NCI-H524 treated with DMSO at 0.1 percent for 48 hours (cell line): ENCODE measurements around the gene CLEC16A.
"Not testable (repeated sequence)": the region's sequence is repeated elsewhere in the genome, so short reads cannot be mapped to it uniquely, and the experiment has no call there.

Experiments used
- DNase-seq: peaks from one replicate; lab custom pipeline; 2025; lab: John Stamatoyannopoulos, UW

CLEC16A gene

GRCh38 chr16:10944249-10945064, at the start of gene CLEC16A:
Gene CLEC16A, plus strand, starts transcription at chr16:10944564. Its CDS starts 154 bp downstream, at chr16:10944718.
- DNase-seq = peak; percentile 78

GRCh38 chr16:10895053-10895946, 49.1 kb upstream of the CLEC16A start:
- DNase-seq = no peak

GRCh38 chr16:10896165-10896564, 48.2 kb upstream of the CLEC16A start:
- no peak for DNase-seq

- no peak for DNase-seq
Measured at GRCh38 chr16:10896723-10897122, 47.6 kb upstream of the CLEC16A start.

GRCh38 chr16:10897134-10897533, 47.2 kb upstream of the CLEC16A start:
- DNase-seq = peak; percentile 4

GRCh38 chr16:10902999-10903398, 41.4 kb upstream of the CLEC16A start:
- no peak for DNase-seq

- no peak for DNase-seq
Measured at GRCh38 chr16:10906482-10906881, 37.9 kb upstream of the CLEC16A start.

GRCh38 chr16:10906914-10907756, 37.2 kb upstream of the CLEC16A start:
- DNase-seq = no peak

GRCh38 chr16:10907757-10908045, 36.7 kb upstream of the CLEC16A start:
- no peak for DNase-seq

GRCh38 chr16:10911267-10911666, 33.1 kb upstream of the CLEC16A start:
- DNase-seq = no peak

GRCh38 chr16:10916534-10916933, 27.8 kb upstream of the CLEC16A start:
- no peak for DNase-seq

GRCh38 chr16:10918294-10919002, 25.9 kb upstream of the CLEC16A start:
- DNase-seq = peak; percentile 22

GRCh38 chr16:10919003-10919351, 25.4 kb upstream of the CLEC16A start:
- no peak for DNase-seq

- DNase-seq = no peak
Measured at GRCh38 chr16:10920726-10921427, 23.5 kb upstream of the CLEC16A start.

GRCh38 chr16:10921536-10922327, 22.6 kb upstream of the CLEC16A start:
- no peak for DNase-seq

GRCh38 chr16:10922328-10923145, 21.8 kb upstream of the CLEC16A start:
- no peak for DNase-seq

GRCh38 chr16:10923146-10923649, 21.2 kb upstream of the CLEC16A start:
- DNase-seq = no peak

- no peak for DNase-seq
Measured at GRCh38 chr16:10923650-10924214, 20.6 kb upstream of the CLEC16A start.

- not testable (repeated sequence) for DNase-seq
Measured at GRCh38 chr16:10925285-10925684, 19.1 kb upstream of the CLEC16A start.
